HL-60 (cell line): Measurements from ENCODE around the gene C18orf32.

Experiments used
- CTCF ChIP-seq: IDR thresholded peaks from one replicate; pipeline ENCODE4 v1.5.1; 2011; ENCODE audit warnings: low read length, control low read depth, inconsistent platforms; ENCODE audit not compliant: insufficient read depth
- GABPA ChIP-seq: IDR thresholded peaks from 2 replicates; pipeline ENCODE4 v1.6.1; 2012; ENCODE audit warnings: low read depth
- POLR2AphosphoS5 ChIP-seq: IDR thresholded peaks from 2 replicates; pipeline ENCODE4 v1.6.1; 2012; ENCODE audit warnings: low read depth
- SPI1 ChIP-seq: IDR thresholded peaks from 2 replicates; pipeline ENCODE4 v1.6.1; 2012; ENCODE audit warnings: low read depth, mild to moderate bottlenecking, borderline replicate concordance
- TF ChIP-seq, protein P1 (sequence below): IDR thresholded peaks from 2 replicates; pipeline ENCODE4 v1.6.1; 2012; ENCODE audit warnings: low read depth; ENCODE audit not compliant: insufficient replicate concordance

DNA sequence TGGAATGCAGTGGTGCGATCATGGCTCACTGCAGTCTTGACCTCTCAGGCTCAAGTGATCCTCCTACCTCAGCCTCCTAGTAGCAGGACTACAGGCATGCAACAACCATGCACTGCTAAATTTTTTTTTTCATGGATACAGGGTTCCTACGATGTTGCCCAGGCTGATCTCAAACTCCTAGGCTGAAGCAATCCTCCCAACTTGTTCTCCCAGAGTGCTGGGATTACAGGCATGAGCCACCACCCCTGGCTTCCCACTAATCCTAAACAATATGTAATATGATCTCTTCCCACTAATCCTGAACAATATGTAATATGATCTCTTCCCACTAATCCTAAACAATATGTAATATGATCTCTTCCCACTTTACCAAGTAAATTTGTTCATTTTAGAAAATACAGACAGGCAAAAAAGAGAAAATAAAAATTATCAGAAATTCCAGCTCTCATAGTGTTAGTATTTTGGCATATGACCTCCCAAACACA, 33.7 kb upstream of the C18orf32 start:
- TF ChIP-seq POLR2AphosphoS5 (no peak), CTCF (no peak), SPI1 (no peak), GABPA (no peak)
- TF ChIP-seq, protein P1, sequence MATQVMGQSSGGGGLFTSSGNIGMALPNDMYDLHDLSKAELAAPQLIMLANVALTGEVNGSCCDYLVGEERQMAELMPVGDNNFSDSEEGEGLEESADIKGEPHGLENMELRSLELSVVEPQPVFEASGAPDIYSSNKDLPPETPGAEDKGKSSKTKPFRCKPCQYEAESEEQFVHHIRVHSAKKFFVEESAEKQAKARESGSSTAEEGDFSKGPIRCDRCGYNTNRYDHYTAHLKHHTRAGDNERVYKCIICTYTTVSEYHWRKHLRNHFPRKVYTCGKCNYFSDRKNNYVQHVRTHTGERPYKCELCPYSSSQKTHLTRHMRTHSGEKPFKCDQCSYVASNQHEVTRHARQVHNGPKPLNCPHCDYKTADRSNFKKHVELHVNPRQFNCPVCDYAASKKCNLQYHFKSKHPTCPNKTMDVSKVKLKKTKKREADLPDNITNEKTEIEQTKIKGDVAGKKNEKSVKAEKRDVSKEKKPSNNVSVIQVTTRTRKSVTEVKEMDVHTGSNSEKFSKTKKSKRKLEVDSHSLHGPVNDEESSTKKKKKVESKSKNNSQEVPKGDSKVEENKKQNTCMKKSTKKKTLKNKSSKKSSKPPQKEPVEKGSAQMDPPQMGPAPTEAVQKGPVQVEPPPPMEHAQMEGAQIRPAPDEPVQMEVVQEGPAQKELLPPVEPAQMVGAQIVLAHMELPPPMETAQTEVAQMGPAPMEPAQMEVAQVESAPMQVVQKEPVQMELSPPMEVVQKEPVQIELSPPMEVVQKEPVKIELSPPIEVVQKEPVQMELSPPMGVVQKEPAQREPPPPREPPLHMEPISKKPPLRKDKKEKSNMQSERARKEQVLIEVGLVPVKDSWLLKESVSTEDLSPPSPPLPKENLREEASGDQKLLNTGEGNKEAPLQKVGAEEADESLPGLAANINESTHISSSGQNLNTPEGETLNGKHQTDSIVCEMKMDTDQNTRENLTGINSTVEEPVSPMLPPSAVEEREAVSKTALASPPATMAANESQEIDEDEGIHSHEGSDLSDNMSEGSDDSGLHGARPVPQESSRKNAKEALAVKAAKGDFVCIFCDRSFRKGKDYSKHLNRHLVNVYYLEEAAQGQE, result no peak
